OCI-LY7 (cell line): Measurements from ENCODE around the gene CTNS. TPM values are rescaled to one million over a fixed set of nuclear protein-coding genes. Genes with fewer than 3 reads are reported as not detected.

Experiments used
- BruUV-seq: library from RNA; stranded (reverse); fragments of 400-500 nt; replicated peaks from 2 replicates; lab custom pipeline; 2021; lab: Mats Ljungman, UMichigan
- CTCF ChIA-PET: fragments of 300-600 bp; sonication (Branson Sonifier 250); formaldehyde crosslinking; loops from one replicate; lab custom pipeline; 2022; ENCODE audit warnings: antibody characterized with exemption; ENCODE audit not compliant: unreplicated experiment; lab: Charles Lee
- POLR2A ChIA-PET: fragments of 300-600 bp; sonication (Branson Sonifier 250); formaldehyde crosslinking; loops from one replicate; lab custom pipeline; 2022; ENCODE audit warnings: antibody characterized with exemption; lab: Charles Lee
- DNase-seq: peaks from one replicate; pipeline ENCODE4 v3.0.0-alpha.2; 2015; ENCODE audit warnings: low spot score
- H2AFZ ChIP-seq: fragments of 200-600 bp; sonication (generic), shearing (Covaris generic); 2 replicates; pipeline ENCODE4 v1.6.1; 2014; ENCODE audit warnings: mild to moderate bottlenecking, antibody characterized with exemption, low read length, moderate library complexity
- H3K27ac ChIP-seq: fragments of 200-600 bp; sonication (generic); 2 replicates; pipeline ENCODE4 v1.5.1; 2014; ENCODE audit warnings: mixed run types, low read depth, mild to moderate bottlenecking, moderate library complexity, low read length, inconsistent platforms; ENCODE audit not compliant: poor library complexity, severe bottlenecking
- H3K36me3 ChIP-seq: fragments of 200-600 bp; sonication (generic); 2 replicates; pipeline ENCODE4 v1.6.1; 2014; ENCODE audit warnings: mild to moderate bottlenecking, antibody characterized with exemption, low read length, moderate library complexity, mixed read lengths; ENCODE audit not compliant: insufficient read depth
- H3K4me1 ChIP-seq: fragments of 200-600 bp; sonication (generic); 2 replicates; pipeline ENCODE4 v1.5.1; 2014; ENCODE audit warnings: mild to moderate bottlenecking, low read length; ENCODE audit not compliant: insufficient read depth, poor library complexity, severe bottlenecking
- H3K4me2 ChIP-seq: fragments of 200-600 bp; sonication (generic); 2 replicates; pipeline ENCODE4 v1.6.1; 2014; ENCODE audit warnings: mild to moderate bottlenecking, low read length
- H3K4me3 ChIP-seq: fragments of 200-600 bp; sonication (generic); 2 replicates; pipeline ENCODE4 v1.5.1; 2014; ENCODE audit warnings: mild to moderate bottlenecking, low read depth, low read length; ENCODE audit not compliant: poor library complexity, severe bottlenecking
- H3K79me2 ChIP-seq: fragments of 200-600 bp; sonication (generic); 2 replicates; pipeline ENCODE4 v1.6.1; 2016; ENCODE audit warnings: low read depth, mild to moderate bottlenecking, low read length, moderate library complexity, mixed read lengths; ENCODE audit not compliant: insufficient read depth
- H3K9me2 ChIP-seq: fragments of 200-600 bp; sonication (generic); 2 replicates; pipeline ENCODE4 v1.6.1; 2016; ENCODE audit warnings: mild to moderate bottlenecking, low read length, mixed read lengths; ENCODE audit not compliant: insufficient read depth
- H3K9me3 ChIP-seq: fragments of 200-600 bp; sonication (generic); 2 replicates; pipeline ENCODE4 v1.6.1; 2014; ENCODE audit warnings: mild to moderate bottlenecking, mixed run types, low read length, mixed read lengths
- H4K20me1 ChIP-seq: fragments of 200-600 bp; sonication (generic); 2 replicates; pipeline ENCODE4 v1.6.1; 2014; ENCODE audit warnings: mild to moderate bottlenecking, antibody characterized with exemption, low read length, moderate library complexity, mixed read lengths; ENCODE audit not compliant: insufficient read depth
- CTCF ChIP-seq: fragments of 200-600 bp; sonication (generic); conservative IDR thresholded peaks from 2 replicates; pipeline ENCODE4 v1.5.1; 2014; ENCODE audit warnings: mild to moderate bottlenecking, antibody characterized with exemption, low read length, moderate library complexity, mixed read lengths
- EZH2phosphoT487 ChIP-seq: fragments of 200-600 bp; sonication (generic); IDR thresholded peaks from 2 replicates; pipeline ENCODE4 v1.6.1; 2018; ENCODE audit warnings: low read depth, borderline replicate concordance, mild to moderate bottlenecking, mixed run types, antibody characterized with exemption, low read length, moderate library complexity, mixed read lengths
- intact Hi-C: fragments of 100-400 bp; cut with micrococcal nuclease; formaldehyde crosslinking; loops from one replicate; pipeline ENCODE4 v1.10.0; 2022; ENCODE audit not compliant: unreplicated experiment
- total RNA-seq, 2 experiments: library from RNA; depleted of rRNA in 1 of 2; stranded (reverse); fragments of >200 nt in 1 of 2; shearing (Covaris generic) in 1 of 2; gene quantifications; 2 replicates each; pipeline ENCODE4 v1.2.3, GENCODE V29; 2014 to 2022

Gene CTNS
- total RNA-seq, 2 experiments from 2014 or later: 5.6 to 13.6 TPM

- H3K4me3 ChIP-seq: no peak overlapping the region
- H3K27ac ChIP-seq: no peak overlapping the region
- H3K9me2 ChIP-seq: no peaks in the 10 kb centered on the region
- no peak overlapping the region for H3K4me2 ChIP-seq
- ChIA-PET POLR2A (interaction anchor here (0.6 kb wide), 1 partner anchor 16 kb away, joined by 4 read pairs; no protein-coding TSS in a partner anchor), CTCF (no interaction called here)
- peaks cover 17% of the 10 kb centered on the region for H3K36me3 ChIP-seq
- DNase-seq: no peak
- peaks cover 21% of the 10 kb centered on the region for H3K4me1 ChIP-seq
- peaks cover 20% of the 10 kb centered on the region for H3K79me2 ChIP-seq
- no peaks in the 10 kb centered on the region for H3K9me3 ChIP-seq
- H4K20me1 ChIP-seq: peaks cover 6% of the 10 kb centered on the region; the same call in 1 of the 2 replicates
- intact Hi-C loops: no loop called here
- no peak overlapping the region for H2AFZ ChIP-seq
- TF ChIP-seq EZH2phosphoT487: no peak
- no peak for TF ChIP-seq CTCF
- BruUV-seq: no TSS peak
These were observed 29.3 kb downstream of the CTNS start for GRCh38 chr17:3665834-3666233.

GRCh38 chr17:3666516-3666915 is 30.0 kb downstream of the CTNS start:
- no peak for TF ChIP-seq CTCF
- TF ChIP-seq EZH2phosphoT487: no peak
- intact Hi-C loops: no loop called here
- H3K79me2 ChIP-seq: peaks cover 24% of the 10 kb centered on the region
- no peak for DNase-seq
- H3K4me1 ChIP-seq: peaks cover 21% of the 10 kb centered on the region
- CTCF ChIA-PET: no interaction called here
- no TSS peak for BruUV-seq
- no peak overlapping the region for H3K4me3 ChIP-seq
- no peaks in the 10 kb centered on the region for H3K9me2 ChIP-seq
- H3K27ac ChIP-seq: no peak overlapping the region
- H3K9me3 ChIP-seq: no peaks in the 10 kb centered on the region
- H3K36me3 ChIP-seq: peaks cover 22% of the 10 kb centered on the region
- H4K20me1 ChIP-seq: peaks cover 6% of the 10 kb centered on the region; the same call in 1 of the 2 replicates
- no peak overlapping the region for H2AFZ ChIP-seq
- POLR2A ChIA-PET: interaction anchor here (0.5 kb wide), 1 partner anchor 223 kb away, joined by 3 read pairs; no protein-coding TSS in a partner anchor
- no peak overlapping the region for H3K4me2 ChIP-seq
